Jurkat, Clone E6-1 (cell line): ENCODE results near the gene MRM3. TPM values are rescaled to one million over a fixed set of nuclear protein-coding genes. Genes with fewer than 3 reads are reported as not detected.
"Not testable (repeated sequence)": the region's sequence is repeated elsewhere in the genome, so short reads cannot be mapped to it uniquely, and the experiment has no call there.

Experiments
- DNase-seq: peaks from one replicate; pipeline ENCODE4 v3.0.0-alpha.2; 2011; ENCODE audit warnings: low read depth, low spot score
- H3K4me3 ChIP-seq: 2 replicates; pipeline ENCODE4 v1.5.1; 2011; ENCODE audit warnings: mild to moderate bottlenecking, low read length, control low read depth, moderate library complexity
- polyA plus RNA-seq: library from polyadenylated mRNA; unstranded; fragments of >200 nt; gene quantifications from one replicate; pipeline ENCODE4 v1.2.1, GENCODE V29; 2012; ENCODE audit warnings: missing spikeins; ENCODE audit not compliant: insufficient read length, insufficient read depth

MRM3 gene, protein sequence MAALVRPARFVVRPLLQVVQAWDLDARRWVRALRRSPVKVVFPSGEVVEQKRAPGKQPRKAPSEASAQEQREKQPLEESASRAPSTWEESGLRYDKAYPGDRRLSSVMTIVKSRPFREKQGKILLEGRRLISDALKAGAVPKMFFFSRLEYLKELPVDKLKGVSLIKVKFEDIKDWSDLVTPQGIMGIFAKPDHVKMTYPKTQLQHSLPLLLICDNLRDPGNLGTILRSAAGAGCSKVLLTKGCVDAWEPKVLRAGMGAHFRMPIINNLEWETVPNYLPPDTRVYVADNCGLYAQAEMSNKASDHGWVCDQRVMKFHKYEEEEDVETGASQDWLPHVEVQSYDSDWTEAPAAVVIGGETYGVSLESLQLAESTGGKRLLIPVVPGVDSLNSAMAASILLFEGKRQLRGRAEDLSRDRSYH
- polyA plus RNA-seq, result 30.0 TPM

DNA sequence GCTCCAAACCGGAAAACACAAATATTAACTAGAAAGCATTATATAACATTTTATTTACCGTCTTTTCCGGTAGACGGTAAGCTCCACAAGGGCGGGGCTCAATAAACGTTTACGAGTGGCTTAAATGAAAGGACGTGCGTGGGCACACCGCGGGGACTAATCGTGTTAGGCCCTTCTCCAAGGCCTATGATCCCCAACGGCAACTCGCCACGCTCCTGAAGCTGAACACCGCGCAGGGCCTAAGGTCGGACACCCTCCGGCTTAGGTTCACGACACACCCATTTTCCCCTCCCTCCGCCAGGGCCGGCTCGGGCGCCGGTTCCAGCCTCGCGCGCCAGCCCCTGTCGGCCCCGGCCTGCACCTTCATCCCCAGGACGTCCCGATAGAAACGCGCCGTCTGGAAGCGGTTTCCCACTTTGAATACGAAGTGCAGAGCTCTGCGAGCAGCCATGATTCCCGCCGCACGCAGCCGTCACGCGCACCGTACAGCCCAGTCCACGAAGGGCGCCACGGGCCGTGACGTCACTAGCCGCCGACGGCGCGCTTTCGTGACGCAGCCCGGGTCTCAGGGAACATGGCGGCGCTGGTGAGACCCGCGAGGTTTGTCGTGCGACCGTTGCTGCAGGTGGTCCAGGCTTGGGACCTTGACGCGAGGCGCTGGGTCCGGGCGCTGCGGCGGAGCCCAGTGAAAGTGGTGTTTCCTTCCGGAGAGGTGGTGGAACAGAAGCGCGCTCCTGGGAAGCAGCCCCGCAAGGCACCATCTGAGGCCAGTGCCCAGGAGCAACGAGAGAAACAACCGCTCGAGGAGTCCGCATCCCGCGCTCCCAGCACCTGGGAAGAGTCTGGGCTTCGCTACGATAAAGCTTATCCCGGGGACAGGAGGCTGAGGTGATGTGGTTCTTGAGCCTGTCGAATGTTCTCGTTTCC is at the start of gene MRM3, which contains the start of gene GLOD4:
TSS of gene MRM3 (plus strand) at position 549 of the 927 bp plus-strand sequence. CDS start at position 575, 26 bp downstream.
TSS of gene GLOD4 (minus strand) at position 476 of the 927 bp plus-strand sequence. CDS start at position 451, 25 bp downstream.
- peak; percentile 86 for DNase-seq
- H3K4me3 ChIP-seq, result peak within 1 kb of the TSS; percentile 100

DNA sequence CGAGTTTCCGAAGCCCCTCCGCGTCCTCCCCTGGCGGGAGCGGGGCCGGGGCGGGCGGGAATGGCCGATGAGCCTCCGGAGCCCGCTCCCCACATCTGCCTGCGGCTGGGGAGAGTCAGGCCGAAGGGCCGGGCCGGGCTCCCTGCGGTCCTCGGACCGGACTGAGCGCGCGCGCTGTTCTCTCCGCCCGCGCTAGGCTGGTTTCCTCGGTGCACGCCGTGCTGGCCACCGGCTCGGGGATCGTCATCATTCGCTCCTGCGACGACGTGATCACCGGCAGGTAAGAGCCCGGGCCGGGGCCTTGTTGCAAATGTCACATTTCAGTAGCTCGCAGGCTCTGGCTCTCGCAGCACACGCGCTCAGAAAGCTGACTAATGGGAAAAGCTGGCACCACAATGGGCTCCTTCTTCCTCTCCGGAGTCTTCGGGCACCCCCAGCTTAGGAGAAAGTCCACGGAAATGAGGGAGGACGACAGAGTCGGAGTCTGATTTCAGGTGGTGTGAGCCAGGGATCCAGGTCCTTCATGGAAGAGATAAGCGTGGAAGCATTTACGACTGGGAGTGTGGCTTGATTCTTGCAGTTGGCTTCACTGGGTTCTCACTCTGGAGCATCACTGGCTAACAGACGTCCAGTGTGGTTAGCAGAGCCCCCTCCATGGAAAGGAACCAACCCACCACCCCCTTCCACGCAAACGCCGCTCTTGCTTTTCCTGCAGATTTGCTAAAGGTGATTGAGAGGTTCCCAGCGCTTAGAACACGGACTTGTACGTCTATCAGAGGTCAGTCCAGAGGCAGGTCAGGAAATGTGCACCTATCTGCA is 49.0 kb upstream of the MRM3 start:
- no peak for DNase-seq
- peak overlapping the region; percentile 64 for H3K4me3 ChIP-seq

DNA sequence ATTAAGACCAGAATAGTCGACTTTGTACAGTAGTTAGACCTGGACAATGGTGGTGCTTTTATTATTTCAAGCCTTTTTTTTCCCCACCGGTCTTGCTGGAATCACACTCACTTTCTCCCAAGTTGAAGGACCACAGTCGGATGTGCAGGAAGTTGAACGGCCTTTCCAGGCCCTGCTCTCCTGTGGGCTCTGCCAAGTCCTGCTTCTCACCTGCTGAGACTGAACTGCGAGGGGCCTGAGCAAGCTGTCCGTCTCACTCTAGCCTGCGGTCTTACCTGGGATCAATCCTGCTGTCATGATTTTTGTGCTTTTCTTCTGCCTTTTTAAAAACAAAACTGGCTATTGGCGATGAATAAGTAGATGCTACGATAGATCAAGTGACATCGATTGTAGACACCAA is 48.4 kb upstream of the MRM3 start:
- no peak for DNase-seq
- peak overlapping the region; percentile 64; the same call in 1 of the 2 replicates for H3K4me3 ChIP-seq

GRCh38 chr17:737561-738113 is 44.5 kb upstream of the MRM3 start:
- DNase-seq, result no peak
- H3K4me3 ChIP-seq, result no peak overlapping the region

GRCh38 chr17:740240-741017 is 41.7 kb upstream of the MRM3 start:
- H3K4me3 ChIP-seq, result no peak overlapping the region
- no peak for DNase-seq

GRCh38 chr17:742147-742793 is 39.9 kb upstream of the MRM3 start:
- no peak overlapping the region for H3K4me3 ChIP-seq
- DNase-seq, result no peak

GRCh38 chr17:743139-743538 is 39.0 kb upstream of the MRM3 start:
- no peak overlapping the region for H3K4me3 ChIP-seq
- no peak for DNase-seq

GRCh38 chr17:744937-745336 is 37.2 kb upstream of the MRM3 start:
- DNase-seq, result no peak
- H3K4me3 ChIP-seq, result no peak overlapping the region

DNA sequence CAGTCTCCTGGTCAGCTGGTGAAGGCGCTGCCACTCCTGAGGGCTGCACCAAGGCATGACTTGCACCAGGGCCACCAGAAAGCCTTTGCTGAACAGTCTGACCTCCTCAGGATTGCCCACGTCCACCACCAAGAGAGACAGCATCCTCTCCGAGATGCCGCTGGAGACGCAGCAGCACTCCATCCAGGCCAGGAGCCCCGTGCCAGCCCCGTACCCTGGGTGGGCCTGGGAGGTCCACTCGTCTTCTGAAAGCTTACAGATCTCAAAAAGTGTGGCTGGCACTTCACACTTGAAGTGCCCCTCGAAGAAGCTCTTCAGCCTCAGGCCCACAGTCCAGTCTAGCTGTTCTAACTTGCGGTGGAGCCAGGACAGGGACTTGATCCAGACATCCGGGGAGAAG is 36.7 kb upstream of the MRM3 start:
- DNase-seq, result no peak
- no peak overlapping the region for H3K4me3 ChIP-seq

- H3K4me3 ChIP-seq, result no peak overlapping the region
- no peak for DNase-seq
Observed at GRCh38 chr17:746181-746580, 36.0 kb upstream of the MRM3 start.

DNA sequence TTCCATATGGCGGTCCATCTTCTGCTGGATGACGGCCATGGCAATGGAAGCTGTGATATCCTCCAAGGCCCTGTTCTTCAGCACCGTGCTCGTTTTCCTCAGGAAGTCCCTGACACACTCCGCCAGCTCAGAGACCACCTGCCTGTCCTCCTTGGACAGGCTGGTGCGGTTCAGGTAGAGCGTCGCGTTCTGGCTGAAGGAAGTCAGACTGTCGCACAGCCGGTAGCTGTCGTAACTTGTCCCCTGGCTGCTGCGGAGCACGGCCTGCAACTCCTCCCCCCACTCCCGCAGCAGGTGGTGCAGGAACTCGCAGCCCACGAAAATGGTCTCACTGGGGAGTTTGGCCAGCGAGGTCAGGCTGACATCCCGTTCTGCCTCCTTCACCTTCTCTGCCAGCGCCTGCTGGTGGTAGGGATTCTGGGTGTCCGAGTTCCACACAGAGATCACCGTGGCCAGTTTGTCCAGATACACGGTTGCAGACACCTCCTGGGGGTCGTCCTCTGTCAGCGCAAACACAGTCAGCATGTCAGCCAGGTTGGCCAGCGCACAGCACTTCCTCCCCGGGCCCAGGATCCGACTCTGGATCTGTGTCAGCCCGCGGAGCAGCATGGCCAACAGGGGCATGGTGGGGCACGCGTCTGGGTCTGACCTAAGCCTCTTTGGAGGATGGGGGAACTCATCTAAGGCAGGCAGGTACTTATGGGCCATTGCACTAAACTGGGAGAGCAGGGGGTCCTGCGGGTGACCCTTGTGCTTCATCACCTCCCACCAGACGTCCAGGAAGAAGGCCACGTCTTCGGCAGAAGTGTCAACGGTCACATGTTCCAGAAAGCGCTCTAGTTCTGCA is 35.1 kb upstream of the MRM3 start:
- H3K4me3 ChIP-seq, result no peak overlapping the region
- DNase-seq, result no peak

- not testable (repeated sequence) for H3K4me3 ChIP-seq, DNase-seq
Observed at GRCh38 chr17:748604-749003, 33.5 kb upstream of the MRM3 start.

GRCh38 chr17:749359-749758 is 32.8 kb upstream of the MRM3 start:
- not testable (repeated sequence) for DNase-seq, H3K4me3 ChIP-seq

DNA sequence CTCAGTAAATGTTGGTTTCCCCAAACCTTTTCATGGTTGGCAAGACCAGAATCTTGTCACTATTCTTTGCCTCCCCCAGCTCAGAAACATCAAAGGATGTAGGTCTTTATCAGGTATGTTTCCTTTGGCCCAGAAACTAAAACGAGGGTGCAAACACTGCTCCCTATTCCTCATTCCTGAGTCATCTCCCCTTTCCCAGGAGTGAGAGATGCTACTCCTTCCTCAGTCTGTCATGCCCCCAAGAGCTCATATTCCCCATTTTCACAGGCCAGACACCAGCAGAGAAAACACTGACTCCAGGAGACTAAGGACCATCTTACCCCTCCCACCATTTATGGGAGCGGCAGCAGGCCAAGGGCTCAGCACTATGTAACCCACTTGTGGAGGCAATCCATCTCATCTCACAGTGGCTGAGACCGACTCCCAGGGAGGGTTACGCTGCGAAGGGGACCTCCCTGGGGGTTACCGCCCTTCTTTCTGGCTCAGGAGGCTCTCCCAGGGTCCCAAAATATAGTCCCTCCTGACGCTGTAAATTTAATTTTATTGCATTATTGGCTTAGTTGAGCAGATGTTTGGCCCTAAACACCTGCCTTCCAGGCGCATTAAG is 31.6 kb upstream of the MRM3 start:
- peak overlapping the region; percentile 91 for H3K4me3 ChIP-seq
- no peak for DNase-seq

DNA sequence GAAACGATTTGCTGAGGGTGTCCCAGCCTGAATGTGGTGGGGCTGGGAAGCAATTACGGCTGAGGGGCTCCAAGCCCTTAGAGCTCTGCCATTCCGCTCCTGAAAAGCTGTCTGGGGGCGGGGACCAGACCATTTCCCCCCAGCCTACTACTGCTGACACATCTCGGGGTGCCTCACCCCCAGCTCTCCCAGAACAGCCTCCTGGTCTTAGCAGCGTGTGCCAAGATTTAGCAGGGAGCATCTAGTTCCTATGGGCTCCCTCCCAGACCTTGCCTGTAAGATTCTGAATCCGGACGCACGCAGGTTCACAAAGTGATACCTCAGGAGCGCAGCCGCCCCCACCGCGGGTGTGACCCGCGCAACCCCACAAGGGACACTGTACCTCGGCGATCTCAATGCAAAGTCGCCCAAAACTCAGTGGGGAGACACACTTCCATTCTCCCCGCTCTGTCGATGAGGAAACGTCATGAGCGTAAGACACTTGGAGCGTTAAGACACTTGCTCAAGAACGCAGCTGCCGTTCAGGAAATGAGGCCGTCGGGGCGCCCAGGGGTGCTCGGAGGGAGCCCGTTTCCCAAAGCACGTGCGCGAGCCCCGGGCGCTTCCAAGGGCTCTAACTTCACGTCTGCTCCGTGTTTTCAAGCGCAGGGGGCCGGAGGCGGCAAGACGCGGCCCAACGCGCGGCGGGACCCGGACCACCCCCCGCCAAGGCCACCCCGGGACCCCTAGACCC is 30.7 kb upstream of the MRM3 start:
- DNase-seq, result no peak
- H3K4me3 ChIP-seq, result peak overlapping the region; percentile 91
